RPMI7951 (cell line): ENCODE results near the gene MTHFSD. TPM values are rescaled to one million over a fixed set of nuclear protein-coding genes. Genes with fewer than 3 reads are reported as not detected.

Source experiments
- DNase-seq: peaks from one replicate; pipeline ENCODE4 v3.0.0-alpha.2; 2012; ENCODE audit warnings: low read depth
- total RNA-seq: library from RNA; depleted of rRNA; stranded (reverse); fragments of >200 nt; shearing (Covaris generic); gene quantifications from 2 replicates; pipeline ENCODE4 v1.2.3, GENCODE V29; 2014

Gene MTHFSD
- total RNA-seq, 1 experiment from 2014 or later, result 8.8 TPM

GRCh38 chr16:86514481-86515376 is 40.3 kb downstream of the MTHFSD start:
- no peak for DNase-seq

GRCh38 chr16:86513471-86514277 is 41.4 kb downstream of the MTHFSD start:
- DNase-seq, result no peak

- no peak for DNase-seq
These were observed 42.1 kb downstream of the MTHFSD start for GRCh38 chr16:86512860-86513470.

GRCh38 chr16:86512301-86512859 is 42.7 kb downstream of the MTHFSD start:
- no peak for DNase-seq

- DNase-seq, result no peak
These were observed 43.5 kb downstream of the MTHFSD start for GRCh38 chr16:86511317-86512161.

GRCh38 chr16:86510465-86511261 is 44.4 kb downstream of the MTHFSD start, which contains the start of gene FOXF1:
Gene FOXF1 (plus strand): TSS chr16:86510527. CDS start chr16:86510570, 43 bp downstream.
- DNase-seq, result peak; percentile 66

- DNase-seq, result peak; percentile 81
These were observed 45.1 kb downstream of the MTHFSD start for GRCh38 chr16:86509759-86510464.

- peak; percentile 82 for DNase-seq
These were observed 45.9 kb downstream of the MTHFSD start for GRCh38 chr16:86508947-86509758.

- DNase-seq, result no peak
These were observed 46.7 kb downstream of the MTHFSD start for GRCh38 chr16:86508028-86508946.

GRCh38 chr16:86507173-86508027 is 47.6 kb downstream of the MTHFSD start:
- DNase-seq, result no peak

- DNase-seq, result no peak
These were observed 48.9 kb downstream of the MTHFSD start for GRCh38 chr16:86505899-86506864.

- DNase-seq, result no peak
These were observed 49.7 kb downstream of the MTHFSD start for GRCh38 chr16:86505185-86505898.

GRCh38 chr16:86504315-86505184 is 50.5 kb downstream of the MTHFSD start:
- DNase-seq, result no peak

- no peak for DNase-seq
These were observed 51.2 kb downstream of the MTHFSD start for GRCh38 chr16:86503830-86504229.
